ENCODE measurements around the gene AOPEP. TPM values are rescaled to one million over a fixed set of nuclear protein-coding genes. Genes with fewer than 3 reads are reported as not detected.
A peak's percentile ranks its signal among the peaks of the same experiment; 100 is the strongest.

AOPEP gene
- total and polyA plus RNA-seq, 2 of the 13 experiments (the other 11 are each of a cell fraction or from before 2014, with no cell fraction given), result 22.2 to 41.6 TPM

- TF ChIP-seq TRAFD1 (CRISPR knock-in tag; IDR thresholded peaks at IDR 0.05; ENCODE audit: borderline replicate concordance) (no peak), ZNF12 (CRISPR knock-in tag; IDR thresholded peaks at IDR 0.05) (0 out of 2 replicates have a peak, but pooled peaks have one; percentile 49), ZNF230 (CRISPR knock-in tag; IDR thresholded peaks at IDR 0.05) (no peak), MTA3 (CRISPR knock-in tag; IDR thresholded peaks at IDR 0.05) (no peak), SKI (IDR thresholded peaks at IDR 0.05; ENCODE audit: partially characterized antibody) (peak; percentile 21), BHLHE40 (IDR thresholded peaks at IDR 0.05; ENCODE audit: low read length) (no peak), ZSCAN21 (CRISPR knock-in tag; IDR thresholded peaks at IDR 0.05; ENCODE audit: borderline replicate concordance) (no peak), ZNF180 (CRISPR knock-in tag; IDR thresholded peaks at IDR 0.05; ENCODE audit: borderline replicate concordance, low read depth) (no peak), RXRB (CRISPR knock-in tag; IDR thresholded peaks at IDR 0.05; ENCODE audit: borderline replicate concordance) (peak; percentile 80), MLLT10 (CRISPR knock-in tag; IDR thresholded peaks at IDR 0.05) (no peak), ZNF7 (CRISPR knock-in tag; IDR thresholded peaks at IDR 0.05) (no peak), PHF8 (CRISPR knock-in tag; IDR thresholded peaks at IDR 0.05) (no peak), AGO2 (optimal IDR thresholded peaks at IDR 0.05; ENCODE audit: low read depth, low read length) (no peak), IRX3 (CRISPR knock-in tag; IDR thresholded peaks at IDR 0.05; ENCODE audit: borderline replicate concordance, low read depth) (no peak), HNRNPH1 (optimal IDR thresholded peaks at IDR 0.05; ENCODE audit: low read depth, low read length) (no peak), FIP1L1 (IDR thresholded peaks at IDR 0.05; ENCODE audit: borderline replicate concordance, insufficient read depth, low read depth, low read length) (no peak), CHCHD3 (CRISPR knock-in tag; IDR thresholded peaks at IDR 0.05) (no peak), PHF5A (CRISPR knock-in tag; IDR thresholded peaks at IDR 0.05; ENCODE audit: low read depth, unreplicated experiment) (no peak)
- TF ChIP-seq, protein P1, sequence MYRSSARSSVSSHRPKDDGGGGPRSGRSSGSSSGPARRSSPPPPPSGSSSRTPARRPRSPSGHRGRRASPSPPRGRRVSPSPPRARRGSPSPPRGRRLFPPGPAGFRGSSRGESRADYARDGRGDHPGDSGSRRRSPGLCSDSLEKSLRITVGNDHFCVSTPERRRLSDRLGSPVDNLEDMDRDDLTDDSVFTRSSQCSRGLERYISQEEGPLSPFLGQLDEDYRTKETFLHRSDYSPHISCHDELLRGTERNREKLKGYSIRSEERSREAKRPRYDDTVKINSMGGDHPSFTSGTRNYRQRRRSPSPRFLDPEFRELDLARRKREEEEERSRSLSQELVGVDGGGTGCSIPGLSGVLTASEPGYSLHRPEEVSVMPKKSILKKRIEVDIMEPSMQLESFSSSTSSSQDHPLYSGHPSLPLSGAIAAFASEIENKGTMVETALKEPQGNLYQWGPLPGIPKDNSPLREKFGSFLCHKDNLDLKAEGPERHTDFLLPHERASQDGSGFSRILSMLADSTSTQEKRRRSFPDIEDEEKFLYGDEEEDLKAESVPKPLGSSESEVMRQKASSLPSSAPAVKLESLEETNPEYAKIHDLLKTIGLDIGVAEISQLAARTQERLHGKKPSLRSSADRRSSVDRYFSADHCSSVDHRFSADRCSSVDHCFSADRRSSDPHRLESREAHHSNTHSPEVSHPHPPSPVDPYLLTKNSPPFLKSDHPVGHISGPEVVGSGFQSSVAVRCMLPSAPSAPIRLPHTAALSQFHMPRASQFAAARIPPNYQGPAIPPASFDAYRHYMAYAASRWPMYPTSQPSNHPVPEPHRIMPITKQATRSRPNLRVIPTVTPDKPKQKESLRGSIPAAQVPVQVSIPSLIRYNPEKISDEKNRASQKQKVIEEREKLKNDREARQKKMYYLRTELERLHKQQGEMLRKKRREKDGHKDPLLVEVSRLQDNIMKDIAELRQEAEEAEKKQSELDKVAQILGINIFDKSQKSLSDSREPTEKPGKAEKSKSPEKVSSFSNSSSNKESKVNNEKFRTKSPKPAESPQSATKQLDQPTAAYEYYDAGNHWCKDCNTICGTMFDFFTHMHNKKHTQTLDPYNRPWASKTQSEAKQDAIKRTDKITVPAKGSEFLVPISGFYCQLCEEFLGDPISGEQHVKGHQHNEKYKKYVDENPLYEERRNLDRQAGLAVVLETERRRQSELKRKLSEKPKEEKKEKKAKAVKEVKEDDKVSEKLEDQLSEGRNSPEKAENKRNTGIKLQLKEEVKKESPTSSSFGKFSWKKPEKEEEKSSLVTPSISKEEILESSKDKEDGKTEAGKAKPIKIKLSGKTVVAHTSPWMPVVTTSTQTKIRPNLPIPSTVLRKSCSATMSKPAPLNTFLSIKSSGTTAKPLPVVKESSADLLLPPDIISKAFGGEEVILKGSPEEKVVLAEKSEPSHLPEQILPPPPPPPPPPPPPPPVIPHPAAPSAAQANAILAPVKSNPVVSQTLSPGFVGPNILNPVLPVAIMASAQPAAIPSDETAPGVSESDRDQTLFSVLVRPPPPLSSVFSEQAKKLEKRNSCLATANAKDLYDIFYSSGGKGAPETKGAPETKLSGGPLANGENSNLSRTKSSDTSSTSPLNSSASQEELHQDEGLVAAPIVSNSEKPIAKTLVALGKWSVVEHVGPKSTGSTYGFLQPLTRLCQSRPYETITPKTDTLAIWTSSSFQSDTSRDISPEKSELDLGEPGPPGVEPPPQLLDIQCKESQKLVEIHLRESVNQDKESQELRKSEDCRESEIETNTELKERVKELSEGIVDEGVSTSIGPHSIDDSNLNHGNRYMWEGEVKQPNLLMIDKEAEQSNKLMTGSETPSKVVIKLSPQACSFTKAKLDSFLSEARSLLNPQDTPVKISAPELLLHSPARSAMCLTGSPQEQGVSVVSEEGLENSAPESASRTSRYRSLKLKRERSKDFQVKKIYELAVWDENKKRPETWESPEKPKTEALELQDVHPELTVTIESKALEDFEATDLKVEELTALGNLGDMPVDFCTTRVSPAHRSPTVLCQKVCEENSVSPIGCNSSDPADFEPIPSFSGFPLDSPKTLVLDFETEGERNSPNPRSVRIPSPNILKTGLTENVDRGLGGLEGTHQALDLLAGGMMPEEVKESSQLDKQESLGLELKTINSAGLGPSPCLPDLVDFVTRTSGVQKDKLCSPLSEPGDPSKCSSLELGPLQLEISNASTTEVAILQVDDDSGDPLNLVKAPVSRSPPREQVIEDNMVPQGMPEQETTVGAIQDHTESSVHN (CRISPR knock-in tag; IDR thresholded peaks at IDR 0.05), result no peak
- TF ChIP-seq, protein P2, sequence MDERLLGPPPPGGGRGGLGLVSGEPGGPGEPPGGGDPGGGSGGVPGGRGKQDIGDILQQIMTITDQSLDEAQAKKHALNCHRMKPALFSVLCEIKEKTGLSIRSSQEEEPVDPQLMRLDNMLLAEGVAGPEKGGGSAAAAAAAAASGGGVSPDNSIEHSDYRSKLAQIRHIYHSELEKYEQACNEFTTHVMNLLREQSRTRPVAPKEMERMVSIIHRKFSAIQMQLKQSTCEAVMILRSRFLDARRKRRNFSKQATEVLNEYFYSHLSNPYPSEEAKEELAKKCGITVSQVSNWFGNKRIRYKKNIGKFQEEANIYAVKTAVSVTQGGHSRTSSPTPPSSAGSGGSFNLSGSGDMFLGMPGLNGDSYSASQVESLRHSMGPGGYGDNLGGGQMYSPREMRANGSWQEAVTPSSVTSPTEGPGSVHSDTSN (CRISPR knock-in tag; IDR thresholded peaks at IDR 0.05), result no peak
Observed at GRCh38 chr9:94899464-94900221, 173.1 kb downstream of the AOPEP start (continued).
